T-helper 2 cell (primary cell): ENCODE results near the gene GNA14.
A peak's percentile ranks its signal among the peaks of the same experiment; 100 is the strongest.
"Not testable (repeated sequence)": the region's sequence is repeated elsewhere in the genome, so short reads cannot be mapped to it uniquely, and the experiment has no call there.

ENCODE experiments used
- DNase-seq, 5 experiments: peaks; one replicate each; pipeline versions ENCODE4 v3.0.0 to v3.0.0-alpha.2; 2012 to 2022

Gene GNA14

DNA sequence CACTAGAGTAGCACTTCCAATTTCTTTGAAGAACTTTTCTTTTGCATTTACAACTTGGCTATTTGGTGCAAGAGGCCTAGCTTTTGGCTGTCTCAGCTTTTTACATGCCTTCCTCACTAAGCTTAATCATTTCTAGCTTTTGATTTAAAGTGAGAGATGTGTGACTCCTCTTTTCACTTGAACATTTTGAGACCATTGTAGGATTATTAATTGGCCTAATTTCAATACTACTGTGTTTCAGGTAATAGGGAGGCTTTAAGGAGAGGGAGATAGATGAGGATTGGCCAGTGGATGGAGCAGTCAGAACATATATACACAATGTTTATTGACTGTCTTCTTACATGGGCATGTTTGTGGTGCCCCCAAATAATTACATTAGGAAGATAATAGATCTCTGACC lies 161.7 kb downstream of the GNA14 start:
- DNase-seq, result no peak

DNA sequence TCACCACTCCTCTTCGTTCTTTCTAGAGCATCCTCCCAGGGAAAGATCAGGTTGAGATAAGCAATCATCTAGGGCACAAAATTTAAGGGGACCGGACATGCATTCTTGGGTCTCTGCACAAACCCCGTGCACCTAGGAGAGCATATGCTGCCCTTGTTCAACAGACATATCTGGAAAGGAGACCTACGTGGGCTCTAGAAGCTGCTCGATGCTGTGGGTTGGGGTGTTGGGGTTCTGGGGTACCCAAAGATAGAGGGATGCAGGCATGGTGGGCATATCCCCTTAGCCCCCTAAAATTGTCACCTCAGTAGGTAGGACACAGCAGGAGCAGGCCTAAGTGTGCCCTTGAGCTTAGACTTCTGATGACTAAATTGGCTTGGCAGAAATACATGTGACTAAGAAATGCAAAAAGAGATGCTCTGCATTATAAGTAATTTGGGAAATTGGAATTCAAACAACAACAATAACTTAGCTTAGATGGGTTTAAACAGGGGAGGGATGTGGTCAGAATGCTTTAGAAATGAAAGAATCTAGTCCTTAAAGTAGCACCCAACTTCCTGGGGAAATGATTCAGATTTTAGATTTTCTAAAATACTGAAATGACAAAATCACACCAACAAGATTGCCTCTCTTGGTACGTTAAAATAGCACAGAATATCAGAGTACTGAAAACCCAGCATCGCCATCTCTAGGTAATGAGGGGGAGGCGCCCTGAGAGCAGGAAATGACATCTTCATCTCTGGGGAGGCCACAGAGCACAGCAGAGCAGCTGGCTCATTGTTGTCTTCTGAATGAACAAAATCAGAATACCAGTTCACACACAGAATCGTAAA lies 172.3 kb downstream of the GNA14 start:
- peak in 3 of 5 experiments; percentile 11 to 95 (median 25) for DNase-seq

DNA sequence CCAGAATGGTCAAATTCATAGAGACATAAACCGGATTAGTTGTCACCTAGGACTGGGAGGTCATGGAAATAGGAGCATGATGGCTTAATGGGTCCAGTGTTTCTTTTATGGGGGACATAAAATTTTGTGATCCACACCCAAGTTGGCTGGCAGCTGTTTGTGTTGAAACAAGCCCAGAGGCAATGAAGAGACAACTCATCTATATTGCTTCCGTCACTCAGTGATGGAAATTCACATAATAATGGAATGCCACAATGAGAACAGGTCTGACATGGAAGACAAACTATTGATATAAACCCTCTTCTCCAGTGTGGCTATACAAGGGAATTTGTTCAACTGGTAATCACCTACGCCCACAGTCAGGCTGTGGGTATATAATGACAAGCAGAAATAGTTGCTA lies 173.2 kb downstream of the GNA14 start:
- no peak for DNase-seq

DNA sequence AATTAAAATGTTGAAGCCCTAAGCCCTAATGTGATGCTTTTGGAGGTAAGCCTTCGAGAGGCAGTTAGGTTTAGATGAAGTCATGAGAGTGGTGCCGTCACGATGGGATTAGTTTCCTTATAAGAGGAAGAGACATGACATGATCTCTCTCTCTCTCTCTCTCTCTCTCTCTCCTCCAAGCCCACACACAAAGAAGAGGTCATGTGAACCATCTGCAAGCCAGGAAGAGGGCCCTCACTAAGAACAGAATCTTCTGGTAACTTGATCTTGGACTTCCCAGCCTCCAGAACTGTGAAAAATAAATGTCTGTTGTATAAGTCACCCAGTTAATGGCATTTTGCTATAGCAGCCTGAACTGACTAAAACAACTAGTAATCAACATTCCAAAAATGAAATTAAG lies 175.5 kb downstream of the GNA14 start:
- DNase-seq, result no peak

DNA sequence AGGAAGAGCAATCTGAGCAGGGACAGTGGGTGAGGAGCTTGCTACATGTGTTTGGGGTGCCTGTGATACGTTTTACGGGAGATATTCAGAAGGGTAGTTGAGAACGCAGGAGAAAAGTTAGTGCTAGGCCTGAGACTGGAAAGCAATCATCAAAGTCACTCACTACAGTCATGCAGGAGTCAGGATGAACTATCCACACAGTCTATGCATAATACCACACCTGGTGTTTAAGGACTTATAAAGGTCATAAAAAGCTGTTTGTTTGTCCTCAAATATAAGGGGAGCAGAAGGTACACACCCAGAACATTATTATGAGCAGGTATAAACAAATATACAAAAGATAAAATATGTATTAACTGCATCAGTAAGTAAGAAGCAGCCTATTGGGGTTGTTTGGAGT lies 176.6 kb downstream of the GNA14 start:
- DNase-seq, result no peak

DNA sequence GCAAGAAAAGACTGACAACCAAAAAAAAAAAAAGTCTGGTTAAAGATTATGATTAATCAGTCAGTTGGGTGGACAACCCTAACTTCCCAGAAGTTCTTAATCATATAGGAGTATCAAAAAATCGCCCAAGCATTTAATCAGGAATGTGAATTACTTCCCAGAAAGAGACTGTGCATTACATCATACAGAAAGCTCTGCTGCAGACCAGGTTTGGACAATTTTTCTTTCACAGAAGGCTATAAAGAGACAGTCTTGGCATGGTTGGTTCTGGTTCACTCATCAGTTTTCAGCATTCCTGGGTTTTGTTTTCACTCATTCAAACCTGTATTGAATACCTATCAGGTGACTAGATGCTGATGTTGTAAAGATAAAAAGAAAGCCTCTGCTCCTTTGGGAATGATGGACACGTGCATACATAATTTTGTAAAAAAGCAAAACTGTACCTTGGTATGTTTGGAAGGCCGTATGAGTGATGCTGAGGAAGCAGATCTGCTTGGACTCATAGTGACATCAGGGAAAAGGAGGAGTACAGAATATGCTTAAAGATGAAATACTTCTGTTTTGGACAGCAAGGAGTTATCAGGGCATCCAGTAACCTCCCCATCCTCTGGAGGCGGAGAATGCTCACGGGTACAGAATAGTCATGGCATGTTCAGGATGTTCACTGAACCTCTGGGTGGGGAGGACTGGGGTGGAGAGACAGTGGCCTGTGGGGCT lies 178.4 kb downstream of the GNA14 start:
- DNase-seq, result no peak

DNA sequence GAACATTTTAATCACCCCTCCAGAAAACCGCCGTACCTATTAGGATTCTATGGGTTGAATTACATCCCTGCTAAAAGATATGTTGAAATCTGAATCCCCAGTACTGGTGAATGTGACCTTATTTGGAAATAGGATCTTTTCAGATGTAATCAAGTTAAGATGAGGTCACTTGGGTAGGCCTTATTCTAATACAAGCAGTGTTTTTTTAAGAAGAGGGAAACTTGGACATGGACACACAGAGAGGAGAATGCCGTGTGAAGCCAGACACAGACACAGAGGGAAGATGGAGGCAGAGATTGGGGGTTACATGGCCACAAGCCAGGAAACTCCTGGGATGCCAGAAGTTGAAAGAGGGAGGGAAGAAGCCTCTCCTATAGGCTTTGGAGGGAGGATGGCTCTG lies 183.5 kb downstream of the GNA14 start:
- no peak for DNase-seq

DNA sequence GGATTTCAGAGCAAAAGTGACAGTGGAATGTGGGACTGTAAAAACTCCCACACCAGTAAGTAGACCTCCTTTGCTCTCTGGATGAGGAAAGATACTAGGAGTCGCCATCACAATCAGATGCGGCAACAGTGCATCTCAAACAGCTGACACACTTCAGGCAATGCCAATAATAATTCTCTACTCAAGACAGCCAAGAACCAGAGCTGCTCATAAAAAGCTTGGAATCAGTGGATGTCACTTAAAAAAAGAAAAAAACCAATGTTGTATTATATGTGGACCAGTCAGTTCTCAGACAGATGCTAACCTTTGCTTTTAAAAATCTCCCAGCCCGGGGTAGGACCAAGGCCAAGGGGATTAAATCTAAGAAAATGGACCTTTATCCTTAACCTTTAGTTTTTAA lies 185.0 kb downstream of the GNA14 start:
- DNase-seq, result no peak

DNA sequence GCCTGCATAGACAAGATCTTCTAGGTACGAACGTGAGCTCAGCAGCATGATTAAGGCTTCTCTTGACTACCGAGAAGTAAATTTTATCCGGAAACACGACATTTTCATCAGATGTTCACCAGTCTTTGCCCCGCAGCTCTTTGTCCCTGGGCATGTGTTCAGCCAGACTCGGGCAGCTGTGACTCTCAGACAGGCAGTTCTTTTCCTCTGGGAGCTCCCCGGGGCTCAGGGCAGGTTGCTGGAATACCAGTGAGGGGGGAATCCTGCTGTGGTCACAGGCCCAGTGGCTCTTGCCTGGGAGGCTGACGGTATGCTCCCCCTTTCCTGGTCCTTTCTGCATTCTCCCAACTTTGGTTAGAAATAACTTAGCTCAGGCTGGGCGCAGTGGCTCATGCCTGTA lies 186.1 kb downstream of the GNA14 start:
- DNase-seq, result no peak

DNA sequence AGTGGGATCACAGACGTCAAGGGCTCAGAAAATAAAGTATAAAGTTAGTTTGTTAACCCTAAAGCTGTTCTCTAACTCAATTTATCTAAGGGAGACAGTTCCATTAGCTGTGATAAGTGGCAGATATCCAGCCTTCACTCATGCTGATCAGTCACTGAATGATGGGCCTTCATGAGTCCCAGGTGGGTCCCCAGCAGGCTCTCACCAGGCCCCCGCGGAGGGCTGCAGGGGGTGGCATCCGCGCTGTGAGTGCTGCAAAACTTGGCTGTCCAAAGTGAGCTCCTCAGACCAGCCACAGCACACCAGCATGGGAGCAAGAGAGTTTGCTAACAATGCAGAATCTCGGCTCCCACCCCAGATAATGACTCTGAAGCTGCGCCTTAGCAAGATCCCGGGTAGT lies 187.2 kb downstream of the GNA14 start:
- DNase-seq, result no peak

DNA sequence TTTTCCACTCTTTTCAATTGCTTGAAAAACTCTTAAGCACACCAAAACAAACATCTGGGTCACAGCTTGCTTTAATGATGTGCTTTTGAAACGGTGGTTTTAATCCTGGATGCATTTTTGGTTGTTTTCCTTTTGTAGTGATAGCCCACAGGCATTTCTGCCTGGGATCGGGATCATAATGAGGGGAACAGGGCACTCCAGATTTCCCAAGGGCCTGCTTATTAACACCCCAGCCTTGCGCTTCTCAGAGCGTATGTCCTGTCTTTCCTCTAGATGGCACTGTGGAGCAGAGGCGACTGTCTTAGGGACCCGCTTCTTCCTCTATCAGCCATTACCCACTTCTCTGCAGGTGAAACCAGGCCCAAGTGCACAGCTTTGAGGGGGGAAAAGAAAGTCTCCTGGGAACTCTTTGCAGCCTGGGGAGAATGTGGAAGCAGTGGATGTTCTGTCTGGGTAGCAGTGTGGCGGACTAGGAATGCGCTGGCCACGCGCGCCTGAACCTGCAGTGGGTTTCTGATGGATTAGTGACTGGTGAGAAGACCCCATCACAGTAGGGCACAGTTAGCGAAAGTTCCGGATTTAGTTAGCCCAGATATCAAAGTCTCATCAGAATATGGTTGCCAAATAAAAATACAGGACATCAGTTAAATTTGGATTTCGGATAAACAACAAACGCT lies 190.1 kb downstream of the GNA14 start:
- DNase-seq, result peak in 4 of 5 experiments; percentile 15 to 80 (median 38)

DNA sequence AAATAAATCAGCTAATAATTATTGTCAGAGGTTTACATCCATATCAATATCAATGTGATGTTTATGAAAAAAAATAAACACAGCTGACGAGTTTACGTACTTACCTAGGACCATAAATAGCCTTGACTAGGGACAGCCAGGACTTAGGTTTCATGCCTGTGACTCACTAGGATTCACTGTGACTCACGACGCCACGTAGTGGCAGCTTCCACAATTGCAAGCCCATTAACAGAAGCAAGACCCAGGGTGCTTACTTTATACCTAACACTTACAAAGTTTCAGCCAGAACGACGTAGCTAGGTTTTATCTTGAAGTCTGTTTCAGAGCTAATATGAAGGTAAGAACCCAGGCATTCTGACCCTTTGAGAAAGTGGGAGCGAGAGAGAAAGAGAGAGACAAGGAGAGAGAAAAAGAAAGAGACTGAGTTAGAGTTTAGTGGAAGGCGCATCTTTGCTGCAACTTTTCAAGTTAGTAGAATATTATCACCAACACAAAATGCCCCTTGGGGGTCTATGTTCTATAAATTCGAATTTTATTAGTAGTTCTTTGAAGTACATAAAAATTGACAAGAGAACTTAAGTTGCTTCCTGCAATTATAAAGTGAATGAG lies 191.2 kb downstream of the GNA14 start:
- peak; percentile 36 to 82 (median 58) for DNase-seq

DNA sequence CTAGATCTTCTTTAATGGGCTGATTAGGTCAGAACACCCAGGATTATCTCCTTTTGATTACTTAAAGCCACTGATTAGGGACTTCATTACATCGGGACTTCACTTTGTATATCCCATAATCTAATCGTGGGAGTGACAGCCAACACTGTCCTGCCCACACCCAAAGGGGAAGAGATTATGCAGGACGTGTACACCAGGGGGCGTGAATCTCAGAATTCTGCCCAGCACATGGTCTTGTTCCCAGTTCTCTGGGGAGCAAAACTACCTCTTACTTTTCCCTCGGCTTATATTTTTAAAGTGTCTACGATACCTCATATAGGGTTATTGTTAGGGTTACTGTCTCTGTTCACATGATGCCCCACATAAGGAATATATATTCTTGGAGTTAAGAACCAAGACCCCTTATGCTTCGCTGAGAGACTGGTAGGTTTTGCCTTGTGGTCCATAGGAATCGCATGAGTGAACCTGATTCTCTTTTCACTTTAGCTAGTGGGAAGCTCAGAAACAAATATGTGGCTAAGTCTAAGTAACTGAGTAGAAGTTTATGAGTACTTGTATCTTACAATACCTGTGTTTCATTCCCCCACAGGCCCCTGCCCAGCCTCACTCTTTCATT lies 192.7 kb downstream of the GNA14 start:
- DNase-seq, result peak in 3 of 5 experiments; percentile 8 to 45 (median 11)

DNA sequence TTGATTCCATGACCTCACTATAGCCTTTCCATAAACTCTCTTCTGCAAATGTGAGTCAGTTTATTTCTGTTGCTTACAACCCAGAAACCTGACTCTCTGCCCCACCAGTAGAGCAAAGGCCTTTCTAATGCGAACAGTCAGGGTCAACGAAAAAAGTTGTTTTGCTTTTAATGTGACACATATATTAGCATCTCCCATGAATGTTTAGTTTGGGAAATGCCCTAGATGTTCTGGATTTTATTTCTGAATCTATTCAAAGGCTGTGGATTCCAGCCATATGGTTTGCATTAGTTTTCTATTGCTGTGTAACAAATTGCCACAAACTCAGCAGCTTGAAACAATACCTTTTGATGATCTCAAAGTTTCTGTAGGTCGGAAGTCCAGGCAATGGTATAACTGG lies 193.5 kb downstream of the GNA14 start:
- no peak for DNase-seq

DNA sequence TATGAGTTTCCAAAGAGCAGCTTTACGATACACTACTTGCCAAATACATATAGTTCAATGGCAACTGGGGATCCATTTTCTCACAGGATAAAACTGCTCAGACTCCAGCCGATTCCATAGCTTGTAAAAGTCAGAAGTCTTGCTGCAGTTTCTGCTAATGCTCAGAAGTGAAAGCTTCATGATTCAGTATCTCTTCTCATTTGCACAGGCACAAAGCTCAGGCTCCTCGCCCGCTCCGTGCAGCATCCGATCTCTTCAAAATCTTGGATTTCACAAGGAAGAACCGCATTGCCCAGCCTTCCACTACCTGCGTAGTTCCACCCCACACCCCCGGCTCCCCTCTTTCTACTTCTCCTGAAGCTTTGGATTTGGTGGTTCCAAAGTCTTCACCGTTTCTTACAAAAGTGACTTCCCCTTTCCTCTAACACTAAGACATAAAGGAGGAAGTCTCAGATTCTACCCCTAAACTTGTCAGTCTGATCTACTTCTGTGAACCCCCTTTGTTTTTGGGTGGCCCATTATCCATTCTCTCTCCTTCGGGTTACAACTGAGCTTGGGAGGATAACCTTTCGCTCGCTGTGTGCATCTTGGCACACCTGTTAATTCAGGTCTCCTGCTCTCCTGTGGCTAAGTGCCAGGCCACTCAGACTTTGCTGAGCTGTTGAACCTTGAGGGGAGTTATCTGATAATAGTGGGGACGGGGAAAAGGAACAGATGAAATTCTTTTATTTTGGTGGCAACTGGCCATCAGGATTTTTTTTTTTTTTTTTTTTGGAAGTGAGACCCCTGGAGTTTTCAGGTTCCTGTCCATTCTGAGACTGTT lies 194.1 kb downstream of the GNA14 start:
- no peak for DNase-seq

DNA sequence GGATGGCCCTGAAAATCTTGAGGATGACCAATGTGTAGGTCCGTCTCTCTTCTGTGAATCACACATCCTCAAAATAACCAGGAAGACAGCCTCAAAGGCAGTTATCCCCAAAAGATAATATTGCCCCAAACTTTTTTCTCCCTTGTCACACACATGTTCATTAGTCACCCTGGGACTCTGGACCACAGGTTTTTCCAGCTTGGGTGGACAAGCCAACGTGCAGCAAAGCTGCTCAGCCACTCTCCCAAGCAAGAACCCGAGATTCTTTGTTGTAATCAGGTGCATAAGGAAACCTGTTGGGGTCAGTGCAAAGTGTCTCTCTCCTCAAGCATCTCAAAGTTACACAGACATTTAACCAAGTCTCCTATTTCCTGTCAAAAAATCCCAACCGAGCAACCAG lies 196.6 kb downstream of the GNA14 start:
- no peak for DNase-seq

DNA sequence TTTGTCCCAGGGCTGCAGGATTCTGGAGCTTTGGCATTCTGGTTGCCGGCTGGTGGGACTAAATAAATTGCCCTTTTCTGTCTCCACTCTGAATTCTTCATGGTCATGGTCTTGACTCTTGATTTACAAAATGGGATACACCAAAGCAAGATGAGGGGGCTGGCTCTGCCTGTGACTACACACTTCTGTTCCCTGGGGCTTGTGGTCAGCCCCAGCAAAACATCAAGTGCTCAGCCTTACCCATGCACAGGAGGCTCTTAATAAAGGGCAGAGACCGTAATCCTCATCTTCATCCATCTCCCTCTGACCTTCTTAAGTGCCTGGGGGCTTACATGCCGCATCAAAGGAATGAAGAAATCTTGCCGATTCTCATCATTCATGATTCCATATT lies 198.0 kb downstream of the GNA14 start:
- DNase-seq, result no peak

DNA sequence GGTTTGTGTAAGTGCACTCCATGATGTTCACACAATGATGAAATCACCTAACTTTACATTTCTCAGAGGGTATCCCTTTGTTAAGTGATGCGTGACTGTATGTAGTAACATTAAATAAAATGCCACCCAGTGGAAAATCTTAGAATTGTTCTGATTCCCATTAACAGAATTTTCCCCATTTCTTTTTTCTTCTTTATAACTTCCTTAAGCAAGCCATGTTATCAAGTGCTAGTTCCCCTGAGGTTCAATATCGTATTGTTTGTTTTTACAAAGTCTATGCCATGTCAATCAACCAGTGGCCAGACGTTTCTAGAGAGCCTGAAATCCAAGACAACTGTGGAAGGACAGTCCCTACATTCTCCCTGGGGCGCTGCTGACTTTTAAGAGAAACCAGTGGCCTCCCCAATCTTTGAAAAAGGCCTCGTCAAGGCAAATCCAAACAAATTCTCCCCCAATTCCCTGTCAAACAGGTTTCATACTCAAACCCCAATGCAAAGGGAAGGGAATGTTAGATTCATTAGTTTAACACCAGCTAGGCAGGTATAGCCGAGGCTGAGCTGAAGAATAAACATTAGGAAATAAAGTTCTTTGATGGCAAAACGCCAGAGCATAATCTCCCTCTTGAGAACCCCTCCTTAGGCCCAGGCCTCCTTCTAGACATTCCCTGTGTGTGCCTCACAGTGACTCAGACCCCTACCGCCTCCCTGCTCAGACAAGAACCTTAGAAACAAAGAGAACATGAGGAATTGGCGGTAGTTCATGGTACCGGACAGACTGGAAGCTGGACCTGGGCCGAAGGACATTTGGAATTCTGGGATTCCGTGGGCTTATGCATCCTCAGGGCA lies 198.7 kb downstream of the GNA14 start:
- DNase-seq, result no peak

DNA sequence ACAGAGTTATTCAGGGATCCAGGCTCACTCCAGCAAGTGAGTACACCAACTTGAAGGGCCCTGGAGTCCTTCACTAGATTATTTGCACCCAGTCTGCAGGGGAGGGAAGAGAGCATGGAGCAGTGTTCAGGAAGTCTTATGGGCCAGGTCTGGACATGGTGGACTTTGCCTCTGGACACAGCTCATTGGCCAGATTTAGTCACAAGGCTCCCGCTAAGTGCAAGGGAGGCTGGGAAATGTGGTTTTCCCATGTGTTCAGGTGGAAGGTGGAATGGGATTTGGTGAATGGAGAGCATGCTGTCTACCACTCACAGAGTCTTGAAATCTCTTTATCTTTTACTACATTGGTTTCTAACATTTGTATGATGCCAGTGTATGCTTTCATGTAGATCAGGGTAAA lies 200.5 kb downstream of the GNA14 start:
- DNase-seq, result no peak

DNA sequence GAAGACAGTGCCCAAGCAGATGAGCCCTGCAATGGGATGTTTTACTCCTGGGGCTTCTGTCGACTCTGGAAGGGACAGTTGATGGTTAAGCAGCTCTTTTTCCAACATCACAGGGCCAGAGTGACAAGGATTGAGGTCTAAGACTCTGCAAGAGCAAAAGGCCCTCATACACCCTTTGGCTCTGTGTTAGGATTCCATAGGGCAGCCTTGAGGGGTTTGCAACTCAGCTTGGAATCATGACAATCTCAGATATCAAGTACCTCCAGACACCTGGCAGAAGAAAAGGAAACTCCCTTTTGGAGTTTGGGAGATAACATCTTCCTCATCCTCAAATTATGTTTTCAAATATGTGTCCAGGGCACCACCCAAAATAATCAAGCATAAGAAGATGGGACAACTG lies 205.7 kb downstream of the GNA14 start:
- no peak for DNase-seq

DNA sequence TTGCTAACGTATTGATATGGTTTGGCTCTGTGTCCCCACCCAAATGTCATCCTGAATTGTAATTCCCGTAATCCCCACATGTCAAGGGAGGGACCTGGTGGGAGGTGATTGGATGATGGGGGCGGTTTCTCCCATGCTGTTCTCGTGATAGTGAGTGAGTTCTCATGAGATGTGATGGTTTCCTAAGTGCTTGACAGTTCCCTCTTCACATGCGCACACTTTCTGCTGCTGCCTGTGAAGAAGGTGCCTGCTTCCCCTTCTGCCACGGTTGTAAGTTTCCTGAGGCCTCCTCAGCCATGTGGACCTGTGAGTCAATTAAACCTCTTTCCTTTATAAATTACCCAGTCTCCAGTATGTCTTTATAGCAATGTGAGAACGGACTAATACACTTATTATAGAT lies 207.0 kb downstream of the GNA14 start:
- not testable (repeated sequence) for DNase-seq
